Body of pancreas (tissue), 4 donors: Measurements from ENCODE around the gene CATSPERZ.

Experiments used
- CTCF ChIP-seq, 7 experiments: fragments of 450-650 bp in 4 of 7; fragments of 200-600 bp in 3 of 7; sonication (generic) in 3 of 7; IDR thresholded peaks; one replicate each; pipeline ENCODE4 v1.5.1; 2016 to 2019; ENCODE audit warnings: antibody characterized with exemption in 7 of 7
- POLR2A ChIP-seq, 3 donors: fragments of 450-650 bp; IDR thresholded peaks; one replicate each; pipeline ENCODE4 v1.6.1; 2016; ENCODE audit warnings: antibody characterized with exemption in 3 of 3, mild to moderate bottlenecking in 2 of 3

- TF ChIP-seq CTCF (IDR thresholded peaks at IDR 0.05) (no peak), POLR2A (IDR thresholded peaks at IDR 0.05) (no peak)
Observed at GRCh38 chr11:64352995-64353714, 53.0 kb downstream of the CATSPERZ start.
